ENCODE measurements around the gene SMAD7.

GRCh38 chr18:48966523-48966922, 15.8 kb upstream of the SMAD7 start:
- TF ChIP-seq CTCF (IDR thresholded peaks at IDR 0.05) (no peak), POLR2A (IDR thresholded peaks at IDR 0.05) (no peak)

Measured in vagina (tissue), 2 donors.